ENCODE results near the gene SDC3.

DNA sequence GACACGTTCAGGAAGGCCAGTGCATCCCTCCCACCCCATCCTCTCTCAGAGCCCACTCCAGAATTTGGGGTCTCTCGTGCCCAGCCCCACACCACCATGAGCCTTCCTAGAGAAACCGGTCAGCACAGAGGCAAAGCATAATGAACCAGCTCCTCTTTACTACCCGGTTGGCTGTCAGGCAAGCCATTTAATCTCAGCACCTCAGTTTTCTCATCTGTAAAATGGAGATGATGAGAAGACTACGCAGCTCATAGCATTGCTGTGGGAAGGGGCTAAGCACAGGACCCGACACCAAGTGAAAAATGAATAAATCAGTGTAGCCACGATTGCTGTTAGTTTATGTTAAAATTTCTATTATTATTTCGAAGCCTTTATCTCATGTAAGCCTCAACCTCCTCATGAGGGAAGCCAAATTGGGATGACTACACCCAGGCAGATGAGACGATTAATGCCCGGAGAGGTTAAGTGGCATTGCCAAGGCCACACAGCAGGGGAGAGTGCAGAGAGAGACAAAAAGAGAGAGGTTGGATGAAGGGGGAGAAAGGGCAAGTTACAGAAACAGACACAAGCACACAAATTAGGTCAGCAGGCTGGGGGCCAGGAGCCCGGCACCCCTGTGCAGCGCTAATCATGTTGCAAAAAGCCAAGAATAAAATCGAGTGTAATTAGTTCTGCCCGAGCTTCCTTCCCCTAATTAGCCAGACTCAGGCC lies 25.7 kb downstream of the SDC3 start:
- TF ChIP-seq, protein P1, sequence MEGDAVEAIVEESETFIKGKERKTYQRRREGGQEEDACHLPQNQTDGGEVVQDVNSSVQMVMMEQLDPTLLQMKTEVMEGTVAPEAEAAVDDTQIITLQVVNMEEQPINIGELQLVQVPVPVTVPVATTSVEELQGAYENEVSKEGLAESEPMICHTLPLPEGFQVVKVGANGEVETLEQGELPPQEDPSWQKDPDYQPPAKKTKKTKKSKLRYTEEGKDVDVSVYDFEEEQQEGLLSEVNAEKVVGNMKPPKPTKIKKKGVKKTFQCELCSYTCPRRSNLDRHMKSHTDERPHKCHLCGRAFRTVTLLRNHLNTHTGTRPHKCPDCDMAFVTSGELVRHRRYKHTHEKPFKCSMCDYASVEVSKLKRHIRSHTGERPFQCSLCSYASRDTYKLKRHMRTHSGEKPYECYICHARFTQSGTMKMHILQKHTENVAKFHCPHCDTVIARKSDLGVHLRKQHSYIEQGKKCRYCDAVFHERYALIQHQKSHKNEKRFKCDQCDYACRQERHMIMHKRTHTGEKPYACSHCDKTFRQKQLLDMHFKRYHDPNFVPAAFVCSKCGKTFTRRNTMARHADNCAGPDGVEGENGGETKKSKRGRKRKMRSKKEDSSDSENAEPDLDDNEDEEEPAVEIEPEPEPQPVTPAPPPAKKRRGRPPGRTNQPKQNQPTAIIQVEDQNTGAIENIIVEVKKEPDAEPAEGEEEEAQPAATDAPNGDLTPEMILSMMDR (IDR thresholded peaks at IDR 0.05; ENCODE audit: low read depth, low read length) = no peak
- TF ChIP-seq EZH2phosphoT487 (IDR thresholded peaks at IDR 0.05; ENCODE audit: low read depth) = no peak

All from OCI-LY3 (cell line).